ENCODE results near the gene LOXL4.

- TF ChIP-seq CTCF (IDR thresholded peaks at IDR 0.05; ENCODE audit: low read depth, low read length) (no peak), POLR2A (IDR thresholded peaks at IDR 0.05; ENCODE audit: extremely low read depth, insufficient read length) (no peak)
These were observed 3.5 kb downstream of the LOXL4 start for GRCh38 chr10:98264378-98265065.

Measured in NB4 (cell line).